ENCODE measurements around the gene RAP1GAP2. TPM values are rescaled to one million over a fixed set of nuclear protein-coding genes. Genes with fewer than 3 reads are reported as not detected.

Gene RAP1GAP2
- total RNA-seq, 1 donor from 2014 or later, result 30.4 TPM

DNA sequence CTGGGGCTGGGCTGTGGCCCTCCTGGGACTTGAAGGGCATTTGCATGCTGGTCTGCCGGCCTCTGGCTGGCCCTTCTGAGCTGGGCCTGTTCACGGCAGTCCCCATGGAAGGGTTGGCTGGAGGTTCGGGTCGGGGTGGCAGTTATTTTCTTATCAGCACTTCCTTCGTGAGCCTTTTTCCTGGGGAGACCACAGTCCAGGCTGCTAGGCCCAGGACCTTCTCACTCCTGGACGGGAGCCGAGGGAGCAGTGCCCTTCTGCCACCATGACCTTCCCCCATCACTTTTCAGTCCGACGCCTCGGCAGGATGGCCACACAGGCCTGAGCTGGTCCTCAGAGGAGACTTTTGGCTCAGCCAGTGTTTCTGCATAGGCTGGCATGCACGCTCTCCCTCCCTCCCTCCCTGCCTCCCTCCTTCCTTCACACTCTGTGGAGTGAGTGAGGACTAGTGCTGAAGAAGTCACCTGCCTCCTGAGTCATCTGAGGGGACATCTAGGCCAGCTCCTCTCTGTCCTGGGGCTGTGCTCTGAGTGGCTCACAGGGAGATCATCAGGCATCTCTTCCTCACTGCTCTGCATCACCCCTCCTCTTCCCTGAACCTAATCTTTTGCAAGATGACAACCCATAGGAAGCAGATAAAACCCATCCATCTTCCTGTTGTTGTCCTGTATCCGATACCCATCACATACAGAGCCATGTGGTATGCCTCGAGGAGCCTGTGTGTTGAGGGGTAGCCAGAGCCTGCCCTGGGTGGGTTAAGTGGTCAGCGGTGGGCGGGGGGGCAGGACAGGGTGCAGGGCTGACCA, 109.7 kb downstream of the RAP1GAP2 start:
- no peak for TF ChIP-seq CTCF (conservative IDR thresholded peaks at IDR 0.05; ENCODE audit: low read depth, low read length)
- no peak overlapping the region for H3K4me3 ChIP-seq (ENCODE audit: low read depth, low read length)
- no peak for DNase-seq (ENCODE audit: low read depth)

DNA sequence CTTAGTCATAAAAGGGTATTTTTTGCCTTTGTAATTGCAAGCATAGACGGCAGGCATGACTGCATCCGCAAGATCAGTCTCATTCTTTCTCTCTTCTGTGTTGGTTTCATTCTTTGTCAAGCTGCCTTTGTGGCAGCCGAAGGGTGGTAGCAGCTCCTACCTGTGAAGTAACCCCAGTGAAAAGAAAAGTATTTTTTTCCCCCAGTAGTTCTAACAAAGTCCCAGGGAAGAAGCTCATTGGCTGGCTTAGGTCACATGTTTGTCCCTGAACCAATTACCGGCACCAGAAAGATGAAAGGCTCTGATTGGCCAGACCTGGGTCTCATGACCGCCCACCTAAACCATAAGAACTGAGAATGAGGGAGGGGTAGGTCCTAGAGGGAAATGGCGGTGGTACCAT, 110.7 kb downstream of the RAP1GAP2 start:
- DNase-seq (ENCODE audit: low read depth), result no peak
- no peak overlapping the region for H3K4me3 ChIP-seq (ENCODE audit: low read depth, low read length)
- no peak for TF ChIP-seq CTCF (conservative IDR thresholded peaks at IDR 0.05; ENCODE audit: low read depth, low read length)

- no peak for DNase-seq (ENCODE audit: low read depth)
- H3K4me3 ChIP-seq (ENCODE audit: low read depth, low read length), result no peak overlapping the region
- TF ChIP-seq CTCF (conservative IDR thresholded peaks at IDR 0.05; ENCODE audit: low read depth, low read length), result no peak
Measured at GRCh38 chr17:2909175-2909845, 113.1 kb downstream of the RAP1GAP2 start.

GRCh38 chr17:2909846-2910234, 113.6 kb downstream of the RAP1GAP2 start:
- no peak overlapping the region for H3K4me3 ChIP-seq (ENCODE audit: low read depth, low read length)
- TF ChIP-seq CTCF (conservative IDR thresholded peaks at IDR 0.05; ENCODE audit: low read depth, low read length), result no peak
- DNase-seq (ENCODE audit: low read depth), result no peak

DNA sequence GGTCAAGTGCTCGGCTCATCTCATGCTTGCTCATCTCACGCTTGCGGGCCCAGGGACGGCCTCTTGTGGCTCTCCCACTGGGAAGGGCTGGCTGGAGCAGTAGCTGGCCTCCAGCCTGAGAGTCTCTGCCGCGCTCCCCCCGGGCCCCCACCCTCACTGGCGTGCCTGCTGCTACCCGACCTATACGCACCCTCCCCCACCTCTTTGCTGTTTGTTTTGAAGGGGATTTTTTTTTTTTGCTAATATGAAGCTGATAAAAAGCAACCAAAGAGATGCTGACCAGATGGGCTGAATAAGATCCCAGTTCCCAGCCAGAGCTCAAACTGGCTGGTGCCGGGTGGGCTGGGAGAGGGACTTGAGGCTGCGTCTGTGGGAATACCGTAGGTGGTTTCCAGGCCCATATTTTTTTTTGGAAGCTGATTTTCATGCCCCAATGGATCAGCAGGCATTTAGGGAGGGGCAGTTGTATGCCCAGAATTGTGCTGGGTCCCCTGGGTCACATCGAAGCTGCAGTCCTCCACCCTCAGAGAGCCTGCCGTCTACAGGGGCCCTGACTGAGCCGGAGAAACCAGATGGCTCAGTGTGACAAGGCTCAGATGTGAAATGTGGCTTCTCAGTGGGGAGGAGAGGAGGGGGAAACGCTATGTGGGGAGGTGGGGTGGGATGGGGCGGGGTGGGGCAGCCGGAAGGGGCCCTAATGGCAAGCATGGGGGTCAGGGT, 115.0 kb downstream of the RAP1GAP2 start:
- H3K4me3 ChIP-seq (ENCODE audit: low read depth, low read length), result no peak overlapping the region
- DNase-seq (ENCODE audit: low read depth), result no peak
- no peak for TF ChIP-seq CTCF (conservative IDR thresholded peaks at IDR 0.05; ENCODE audit: low read depth, low read length)

DNA sequence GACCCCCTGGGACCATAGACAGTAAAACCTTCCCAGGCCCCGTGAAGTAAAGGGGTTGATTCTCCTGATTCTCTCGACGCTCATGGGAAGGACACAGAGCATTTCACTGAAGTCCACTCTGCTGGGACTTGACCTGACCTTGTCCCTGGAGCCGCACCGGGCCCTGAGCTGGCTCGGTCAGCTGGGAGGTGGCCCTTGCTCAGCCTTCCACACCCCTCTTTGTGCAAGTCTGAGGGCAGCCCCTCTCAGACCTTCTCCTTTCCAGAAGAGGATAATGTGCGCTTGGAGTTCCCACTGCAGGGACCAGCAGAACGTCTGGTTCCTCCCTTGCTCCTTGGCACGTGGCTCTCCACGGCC, 115.5 kb downstream of the RAP1GAP2 start:
- no peak for DNase-seq (ENCODE audit: low read depth)
- no peak for TF ChIP-seq CTCF (conservative IDR thresholded peaks at IDR 0.05; ENCODE audit: low read depth, low read length)
- no peak overlapping the region for H3K4me3 ChIP-seq (ENCODE audit: low read depth, low read length)
